GM18505 (cell line): ENCODE results near the gene SASH3.

ENCODE experiments used
- ATAC-seq: cut with Tn5 transposase; IDR thresholded peaks from one replicate; pipeline ENCODE4 v1.9.1; 2021; ENCODE audit not compliant: unreplicated experiment
- POLR2A ChIP-seq: IDR thresholded peaks from 4 replicates; pipeline ENCODE4 v1.6.1; 2011; ENCODE audit warnings: borderline replicate concordance; ENCODE audit not compliant: insufficient read depth, insufficient read length; ENCODE audit errors: extremely low read depth

SASH3 gene

GRCh38 chrX:129771266-129771995 lies 8.3 kb upstream of the SASH3 start:
- TF ChIP-seq POLR2A, result no peak
- ATAC-seq, result no peak

GRCh38 chrX:129772796-129773431 lies 6.8 kb upstream of the SASH3 start:
- TF ChIP-seq POLR2A, result peak; percentile 56
- ATAC-seq, result peak; percentile 72

- TF ChIP-seq POLR2A, result no peak
- ATAC-seq, result no peak
Observed at GRCh38 chrX:129773649-129774458, 5.9 kb upstream of the SASH3 start.

- peak; percentile 26 for ATAC-seq
Observed at GRCh38 chrX:129777218-129778030, 2.3 kb upstream of the SASH3 start.

GRCh38 chrX:129779086-129779672 lies 570 bp upstream of the SASH3 start:
- no peak for TF ChIP-seq POLR2A
- no peak for ATAC-seq

More at GRCh38 chrX:129777218-129778030, 2.3 kb upstream of the SASH3 start:
- peak; percentile 48 for TF ChIP-seq POLR2A

GRCh38 chrX:129780441-129781105 lies 824 bp downstream of the SASH3 start:
- no peak for TF ChIP-seq POLR2A
- no peak for ATAC-seq

- peak; percentile 78 for TF ChIP-seq POLR2A
- peak; percentile 70 for ATAC-seq
Observed at GRCh38 chrX:129781134-129781672, 1.5 kb downstream of the SASH3 start.

- no peak for ATAC-seq
- TF ChIP-seq POLR2A, result no peak
Observed at GRCh38 chrX:129781680-129782495, 2.1 kb downstream of the SASH3 start.

- no peak for ATAC-seq
- TF ChIP-seq POLR2A, result no peak
Observed at GRCh38 chrX:129782706-129783105, 3.0 kb downstream of the SASH3 start.

- TF ChIP-seq POLR2A, result no peak
- no peak for ATAC-seq
Observed at GRCh38 chrX:129783291-129783713, 3.6 kb downstream of the SASH3 start.

- no peak for ATAC-seq
- TF ChIP-seq POLR2A, result no peak
Observed at GRCh38 chrX:129784371-129784770, 4.6 kb downstream of the SASH3 start.

- no peak for TF ChIP-seq POLR2A
- ATAC-seq, result no peak
Observed at GRCh38 chrX:129785160-129785947, 5.6 kb downstream of the SASH3 start.
